Neural cell (in vitro differentiated cells): ENCODE data around the gene PTK7. TPM values are rescaled to one million over a fixed set of nuclear protein-coding genes. Genes with fewer than 3 reads are reported as not detected.
A peak's percentile ranks its signal among the peaks of the same experiment; 100 is the strongest.

Experiments used
- H2AFZ ChIP-seq: fragments of 200-600, 300-800 bp; sonication (generic), shearing (Covaris generic); 2 replicates; pipeline ENCODE4 v1.6.0; 2014; ENCODE audit warnings: low read depth, mild to moderate bottlenecking, antibody characterized with exemption, low read length, moderate library complexity
- H3F3A ChIP-seq: fragments of 200-600 bp; shearing (Covaris generic); 2 replicates; pipeline ENCODE4 v1.6.1; 2016; ENCODE audit warnings: mild to moderate bottlenecking, moderate library complexity, mixed read lengths, antibody characterized with exemption, low read length; ENCODE audit not compliant: insufficient read depth, poor library complexity, severe bottlenecking
- H3K27ac ChIP-seq: fragments of 200-600, 300-800 bp; sonication (generic), shearing (Covaris generic); 2 replicates; pipeline ENCODE4 v1.5.1; 2014; ENCODE audit warnings: mild to moderate bottlenecking, low read length, moderate library complexity
- H3K27me3 ChIP-seq: fragments of 300-800, 200-600 bp; sonication (generic), shearing (Covaris generic); 2 replicates; pipeline ENCODE4 v1.6.0; 2014; ENCODE audit warnings: mild to moderate bottlenecking, low read depth, low read length, moderate library complexity; ENCODE audit not compliant: insufficient read depth
- H3K36me3 ChIP-seq: fragments of 300-800, 200-600 bp; sonication (generic), shearing (Covaris generic); 2 replicates; pipeline ENCODE4 v1.5.1; 2014; ENCODE audit warnings: mild to moderate bottlenecking, antibody characterized with exemption, low read length, moderate library complexity; ENCODE audit not compliant: insufficient read depth
- H3K4me2 ChIP-seq: fragments of 300-800, 200-600 bp; sonication (generic), shearing (Covaris generic); 2 replicates; pipeline ENCODE4 v1.6.0; 2014; ENCODE audit warnings: mild to moderate bottlenecking, low read length
- H3K4me3 ChIP-seq: fragments of 300-800, 200-600 bp; sonication (generic), shearing (Covaris generic); 2 replicates; pipeline ENCODE4 v1.5.1; 2014; ENCODE audit warnings: mild to moderate bottlenecking, low read length, moderate library complexity
- H3K79me2 ChIP-seq: fragments of 200-600 bp; shearing (Covaris generic); replicated peaks from 2 replicates; pipeline ENCODE4 v1.6.0; 2014; ENCODE audit warnings: mild to moderate bottlenecking, low read length, moderate library complexity; ENCODE audit not compliant: insufficient read depth
- H3K9ac ChIP-seq: fragments of 300-800, 200-600 bp; sonication (generic), shearing (Covaris generic); 2 replicates; pipeline ENCODE4 v1.6.1; 2016; ENCODE audit warnings: mild to moderate bottlenecking, low read length, mixed read lengths
- H3K9me2 ChIP-seq: fragments of 200-600 bp; shearing (Covaris generic); 2 replicates; pipeline ENCODE4 v1.6.1; 2016; ENCODE audit warnings: mild to moderate bottlenecking, low read length, mixed read lengths; ENCODE audit not compliant: insufficient read depth
- H3K9me3 ChIP-seq: fragments of 200-600, 300-800 bp; sonication (generic), shearing (Covaris generic); 2 replicates; pipeline ENCODE4 v1.6.1; 2016; ENCODE audit warnings: mild to moderate bottlenecking, mixed run types, low read length, moderate library complexity, mixed read lengths
- H4K20me1 ChIP-seq: fragments of 200-600 bp; shearing (Covaris generic); 2 replicates; pipeline ENCODE4 v1.6.1; 2016; ENCODE audit warnings: mild to moderate bottlenecking, mixed run types; ENCODE audit not compliant: insufficient read depth
- EP300 ChIP-seq: fragments of 450-650 bp; conservative IDR thresholded peaks from 2 replicates; pipeline ENCODE4 v1.6.1; 2014; ENCODE audit warnings: antibody characterized with exemption, mild to moderate bottlenecking, moderate library complexity; ENCODE audit not compliant: poor library complexity, severe bottlenecking
- EZH2 ChIP-seq: fragments of 200-600, 300-800 bp; shearing (Covaris generic), sonication (generic); IDR thresholded peaks from 2 replicates; pipeline ENCODE4 v1.6.1; 2014; ENCODE audit warnings: antibody characterized with exemption, low read length, borderline replicate concordance, mild to moderate bottlenecking; ENCODE audit not compliant: insufficient read depth, poor library complexity, severe bottlenecking
- MXI1 ChIP-seq: fragments of 450-650 bp; conservative IDR thresholded peaks from 2 replicates; pipeline ENCODE4 v1.6.1; 2014; ENCODE audit warnings: antibody characterized with exemption, mild to moderate bottlenecking; ENCODE audit not compliant: poor library complexity, severe bottlenecking
- POLR2AphosphoS5 ChIP-seq: IDR thresholded peaks from 2 replicates; pipeline ENCODE4 v1.6.1; 2012
- RAD21 ChIP-seq: fragments of 450-650 bp; conservative IDR thresholded peaks from 2 replicates; pipeline ENCODE4 v1.6.1; 2014; ENCODE audit warnings: antibody characterized with exemption, mild to moderate bottlenecking, moderate library complexity
- SMC3 ChIP-seq: fragments of 450-650 bp; conservative IDR thresholded peaks from 2 replicates; pipeline ENCODE4 v1.6.1; 2014; ENCODE audit warnings: antibody characterized with exemption, mild to moderate bottlenecking, moderate library complexity; ENCODE audit not compliant: poor library complexity
- TAF1 ChIP-seq: IDR thresholded peaks from 2 replicates; pipeline ENCODE4 v1.6.1; 2012; ENCODE audit warnings: low read depth
- polyA plus RNA-seq: library from polyadenylated mRNA; depleted of rRNA; stranded (reverse); fragments of >200 nt; gene quantifications from 2 replicates; pipeline ENCODE4 v1.2.3, GENCODE V29; 2014
- TF ChIP-seq, protein P1 (sequence below): fragments of 450-650 bp; IDR thresholded peaks from 2 replicates; pipeline ENCODE4 v1.5.1; 2014; ENCODE audit warnings: antibody characterized with exemption, mild to moderate bottlenecking, moderate library complexity; ENCODE audit not compliant: poor library complexity, severe bottlenecking
- TF ChIP-seq, protein P2 (sequence below): IDR thresholded peaks from 2 replicates; pipeline ENCODE4 v1.6.1; 2012; ENCODE audit warnings: borderline replicate concordance

Gene PTK7
- polyA plus RNA-seq, 1 donor from 2014 or later: 32.5 TPM

DNA sequence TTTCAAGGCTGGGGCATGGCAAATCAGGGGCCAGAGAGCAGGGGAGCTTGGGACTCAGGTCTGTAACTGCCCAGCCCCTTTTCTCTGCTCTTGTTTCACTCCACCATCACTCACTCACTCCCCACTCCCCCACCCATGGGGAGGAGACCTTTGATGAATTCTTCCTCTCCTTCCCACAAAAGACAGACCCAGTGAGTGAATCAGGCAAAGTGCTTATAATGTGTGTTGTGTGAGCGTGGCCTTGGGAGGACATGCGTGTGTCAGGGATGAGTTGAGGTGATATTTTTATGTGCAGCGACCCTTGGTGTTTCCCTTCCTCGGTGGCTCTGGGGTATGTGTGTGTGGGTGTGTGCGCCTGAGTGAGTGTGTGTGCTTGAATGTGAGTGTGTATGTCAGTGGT is 104.9 kb downstream of the PTK7 start:
- H3K27ac ChIP-seq: peak overlapping the region; percentile 66
- H3F3A ChIP-seq: no peaks in the 10 kb centered on the region
- H3K9me2 ChIP-seq: no peaks in the 10 kb centered on the region
- peaks cover 2% of the 10 kb centered on the region for H3K79me2 ChIP-seq
- no peaks in the 10 kb centered on the region for H4K20me1 ChIP-seq
- no peaks in the 10 kb centered on the region for H3K27me3 ChIP-seq
- H2AFZ ChIP-seq: no peak overlapping the region
- peak overlapping the region; percentile 76 for H3K9ac ChIP-seq
- no peak overlapping the region for H3K4me2 ChIP-seq
- no peaks in the 10 kb centered on the region for H3K36me3 ChIP-seq
- TF ChIP-seq TAF1 (no peak), EZH2 (no peak), EP300 (no peak)
- TF ChIP-seq, protein P1, sequence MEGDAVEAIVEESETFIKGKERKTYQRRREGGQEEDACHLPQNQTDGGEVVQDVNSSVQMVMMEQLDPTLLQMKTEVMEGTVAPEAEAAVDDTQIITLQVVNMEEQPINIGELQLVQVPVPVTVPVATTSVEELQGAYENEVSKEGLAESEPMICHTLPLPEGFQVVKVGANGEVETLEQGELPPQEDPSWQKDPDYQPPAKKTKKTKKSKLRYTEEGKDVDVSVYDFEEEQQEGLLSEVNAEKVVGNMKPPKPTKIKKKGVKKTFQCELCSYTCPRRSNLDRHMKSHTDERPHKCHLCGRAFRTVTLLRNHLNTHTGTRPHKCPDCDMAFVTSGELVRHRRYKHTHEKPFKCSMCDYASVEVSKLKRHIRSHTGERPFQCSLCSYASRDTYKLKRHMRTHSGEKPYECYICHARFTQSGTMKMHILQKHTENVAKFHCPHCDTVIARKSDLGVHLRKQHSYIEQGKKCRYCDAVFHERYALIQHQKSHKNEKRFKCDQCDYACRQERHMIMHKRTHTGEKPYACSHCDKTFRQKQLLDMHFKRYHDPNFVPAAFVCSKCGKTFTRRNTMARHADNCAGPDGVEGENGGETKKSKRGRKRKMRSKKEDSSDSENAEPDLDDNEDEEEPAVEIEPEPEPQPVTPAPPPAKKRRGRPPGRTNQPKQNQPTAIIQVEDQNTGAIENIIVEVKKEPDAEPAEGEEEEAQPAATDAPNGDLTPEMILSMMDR: no peak
- peak overlapping the region; percentile 79 for H3K4me3 ChIP-seq
- no peaks in the 10 kb centered on the region for H3K9me3 ChIP-seq

GRCh38 chr6:43181621-43181941 is 105.5 kb downstream of the PTK7 start:
- Histone ChIP-seq H3K9me3 (no peaks in the 10 kb centered on the region), H3K4me3 (peak overlapping the region; percentile 79), H2AFZ (peak overlapping the region; percentile 51), H3K9me2 (no peaks in the 10 kb centered on the region), H3K27ac (peak overlapping the region; percentile 66), H3K4me2 (peak overlapping the region; percentile 60), H3K9ac (peak overlapping the region; percentile 76), H3F3A (no peaks in the 10 kb centered on the region), H3K27me3 (no peaks in the 10 kb centered on the region), H3K79me2 (no peaks in the 10 kb centered on the region), H4K20me1 (no peaks in the 10 kb centered on the region), H3K36me3 (no peaks in the 10 kb centered on the region)
- TF ChIP-seq, protein P2, sequence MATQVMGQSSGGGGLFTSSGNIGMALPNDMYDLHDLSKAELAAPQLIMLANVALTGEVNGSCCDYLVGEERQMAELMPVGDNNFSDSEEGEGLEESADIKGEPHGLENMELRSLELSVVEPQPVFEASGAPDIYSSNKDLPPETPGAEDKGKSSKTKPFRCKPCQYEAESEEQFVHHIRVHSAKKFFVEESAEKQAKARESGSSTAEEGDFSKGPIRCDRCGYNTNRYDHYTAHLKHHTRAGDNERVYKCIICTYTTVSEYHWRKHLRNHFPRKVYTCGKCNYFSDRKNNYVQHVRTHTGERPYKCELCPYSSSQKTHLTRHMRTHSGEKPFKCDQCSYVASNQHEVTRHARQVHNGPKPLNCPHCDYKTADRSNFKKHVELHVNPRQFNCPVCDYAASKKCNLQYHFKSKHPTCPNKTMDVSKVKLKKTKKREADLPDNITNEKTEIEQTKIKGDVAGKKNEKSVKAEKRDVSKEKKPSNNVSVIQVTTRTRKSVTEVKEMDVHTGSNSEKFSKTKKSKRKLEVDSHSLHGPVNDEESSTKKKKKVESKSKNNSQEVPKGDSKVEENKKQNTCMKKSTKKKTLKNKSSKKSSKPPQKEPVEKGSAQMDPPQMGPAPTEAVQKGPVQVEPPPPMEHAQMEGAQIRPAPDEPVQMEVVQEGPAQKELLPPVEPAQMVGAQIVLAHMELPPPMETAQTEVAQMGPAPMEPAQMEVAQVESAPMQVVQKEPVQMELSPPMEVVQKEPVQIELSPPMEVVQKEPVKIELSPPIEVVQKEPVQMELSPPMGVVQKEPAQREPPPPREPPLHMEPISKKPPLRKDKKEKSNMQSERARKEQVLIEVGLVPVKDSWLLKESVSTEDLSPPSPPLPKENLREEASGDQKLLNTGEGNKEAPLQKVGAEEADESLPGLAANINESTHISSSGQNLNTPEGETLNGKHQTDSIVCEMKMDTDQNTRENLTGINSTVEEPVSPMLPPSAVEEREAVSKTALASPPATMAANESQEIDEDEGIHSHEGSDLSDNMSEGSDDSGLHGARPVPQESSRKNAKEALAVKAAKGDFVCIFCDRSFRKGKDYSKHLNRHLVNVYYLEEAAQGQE: no peak
- TF ChIP-seq TAF1 (no peak), MXI1 (no peak), SMC3 (no peak), RAD21 (no peak), EP300 (no peak), POLR2AphosphoS5 (no peak), EZH2 (no peak)
- TF ChIP-seq, protein P1: no peak
